Measurements from ENCODE around the gene LHX5.

DNA sequence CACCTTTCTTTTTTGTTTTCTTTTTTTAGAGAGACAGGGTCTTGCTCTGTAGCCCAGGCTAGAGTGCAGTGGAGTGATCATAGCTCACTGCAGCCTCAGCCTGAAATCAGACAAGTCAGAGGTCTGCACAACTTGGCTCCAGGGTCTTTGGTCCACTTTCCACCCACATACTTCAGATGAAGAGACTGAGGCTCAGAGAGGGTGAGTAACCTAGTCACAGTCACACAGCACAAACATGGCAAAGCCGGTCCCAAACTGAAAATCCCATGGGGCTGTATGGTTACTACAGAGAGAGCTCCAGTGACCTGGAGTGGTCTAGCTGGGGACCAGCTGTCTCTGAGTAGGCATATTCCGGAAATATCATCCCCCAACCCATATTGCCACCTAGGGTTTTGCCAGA, 19.2 kb downstream of the LHX5 start:
- TF ChIP-seq, protein P1, sequence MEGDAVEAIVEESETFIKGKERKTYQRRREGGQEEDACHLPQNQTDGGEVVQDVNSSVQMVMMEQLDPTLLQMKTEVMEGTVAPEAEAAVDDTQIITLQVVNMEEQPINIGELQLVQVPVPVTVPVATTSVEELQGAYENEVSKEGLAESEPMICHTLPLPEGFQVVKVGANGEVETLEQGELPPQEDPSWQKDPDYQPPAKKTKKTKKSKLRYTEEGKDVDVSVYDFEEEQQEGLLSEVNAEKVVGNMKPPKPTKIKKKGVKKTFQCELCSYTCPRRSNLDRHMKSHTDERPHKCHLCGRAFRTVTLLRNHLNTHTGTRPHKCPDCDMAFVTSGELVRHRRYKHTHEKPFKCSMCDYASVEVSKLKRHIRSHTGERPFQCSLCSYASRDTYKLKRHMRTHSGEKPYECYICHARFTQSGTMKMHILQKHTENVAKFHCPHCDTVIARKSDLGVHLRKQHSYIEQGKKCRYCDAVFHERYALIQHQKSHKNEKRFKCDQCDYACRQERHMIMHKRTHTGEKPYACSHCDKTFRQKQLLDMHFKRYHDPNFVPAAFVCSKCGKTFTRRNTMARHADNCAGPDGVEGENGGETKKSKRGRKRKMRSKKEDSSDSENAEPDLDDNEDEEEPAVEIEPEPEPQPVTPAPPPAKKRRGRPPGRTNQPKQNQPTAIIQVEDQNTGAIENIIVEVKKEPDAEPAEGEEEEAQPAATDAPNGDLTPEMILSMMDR (IDR thresholded peaks at IDR 0.05): no peak
- TF ChIP-seq POLR2A (IDR thresholded peaks at IDR 0.05) (no peak), EP300 (IDR thresholded peaks at IDR 0.05) (no peak)

Data from ovary (tissue), 3 donors.